Measurements from ENCODE around the gene IDI1. TPM values are rescaled to one million over a fixed set of nuclear protein-coding genes. Genes with fewer than 3 reads are reported as not detected.

The IDI1 gene
- total RNA-seq, 4 donors from 2014 or later = 30.7 to 87.5 (median 59.9) TPM

GRCh38 chr10:1057106-1057657, 8.3 kb upstream of the IDI1 start:
- intact Hi-C loops (cut with DNase I) = no loop called here
- Histone ChIP-seq H3K27ac (peak overlapping the region; percentile 98 to 100 (median 99)), H3K36me3 (peaks cover 0 to 12% (median 0%) of the 10 kb centered on the region in 3 donors), H3K27me3 (no peaks in the 10 kb centered on the region), H3K9me3 (no peaks in the 10 kb centered on the region), H3K4me3 (peak overlapping the region; percentile 82 to 97 (median 92)), H3K4me1 (peaks cover 12 to 77% (median 41%) of the 10 kb centered on the region in 3 donors)
- TF ChIP-seq, protein P1, sequence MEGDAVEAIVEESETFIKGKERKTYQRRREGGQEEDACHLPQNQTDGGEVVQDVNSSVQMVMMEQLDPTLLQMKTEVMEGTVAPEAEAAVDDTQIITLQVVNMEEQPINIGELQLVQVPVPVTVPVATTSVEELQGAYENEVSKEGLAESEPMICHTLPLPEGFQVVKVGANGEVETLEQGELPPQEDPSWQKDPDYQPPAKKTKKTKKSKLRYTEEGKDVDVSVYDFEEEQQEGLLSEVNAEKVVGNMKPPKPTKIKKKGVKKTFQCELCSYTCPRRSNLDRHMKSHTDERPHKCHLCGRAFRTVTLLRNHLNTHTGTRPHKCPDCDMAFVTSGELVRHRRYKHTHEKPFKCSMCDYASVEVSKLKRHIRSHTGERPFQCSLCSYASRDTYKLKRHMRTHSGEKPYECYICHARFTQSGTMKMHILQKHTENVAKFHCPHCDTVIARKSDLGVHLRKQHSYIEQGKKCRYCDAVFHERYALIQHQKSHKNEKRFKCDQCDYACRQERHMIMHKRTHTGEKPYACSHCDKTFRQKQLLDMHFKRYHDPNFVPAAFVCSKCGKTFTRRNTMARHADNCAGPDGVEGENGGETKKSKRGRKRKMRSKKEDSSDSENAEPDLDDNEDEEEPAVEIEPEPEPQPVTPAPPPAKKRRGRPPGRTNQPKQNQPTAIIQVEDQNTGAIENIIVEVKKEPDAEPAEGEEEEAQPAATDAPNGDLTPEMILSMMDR (IDR thresholded peaks at IDR 0.05) = no peak
- no peak for TF ChIP-seq POLR2A (IDR thresholded peaks at IDR 0.05)
- no peak for DNase-seq
- 1 to 2% methylated on average over 18 of the region's 26 CpGs for WGBS, 2 donors

GRCh38 chr10:1056326-1057105, 7.6 kb upstream of the IDI1 start, which contains the start of gene WDR37:
TSS of gene WDR37 (plus strand) at chr10:1056385. CDS start at chr10:1072156, 15,771 bp downstream.
- H3K4me3 ChIP-seq = peak within 1 kb of the TSS; percentile 82 to 97 (median 92)
- H3K4me1 ChIP-seq = peaks cover 12 to 75% (median 41%) of the 10 kb centered on the region in 3 donors
- peak in 3 of 4 donors; percentile 21 to 81 (median 75) for TF ChIP-seq POLR2A (IDR thresholded peaks at IDR 0.05)
- TF ChIP-seq, protein P1 (IDR thresholded peaks at IDR 0.05) = peak in 1 of 6 experiments; percentile 7
- intact Hi-C loops (cut with DNase I) = no loop called here
- 0% methylated on average over 3 of the region's 87 CpGs; no CpG with 5 or more reads in 1 of the 2 donors for WGBS, 2 donors
- H3K27ac ChIP-seq = peak within 1 kb of the TSS; percentile 98 to 100 (median 99)
- no peaks in the 10 kb centered on the region for H3K9me3 ChIP-seq
- DNase-seq = no peak
- peaks cover 0 to 19% (median 0%) of the 10 kb centered on the region in 3 donors for H3K36me3 ChIP-seq
- no peaks in the 10 kb centered on the region for H3K27me3 ChIP-seq

DNA sequence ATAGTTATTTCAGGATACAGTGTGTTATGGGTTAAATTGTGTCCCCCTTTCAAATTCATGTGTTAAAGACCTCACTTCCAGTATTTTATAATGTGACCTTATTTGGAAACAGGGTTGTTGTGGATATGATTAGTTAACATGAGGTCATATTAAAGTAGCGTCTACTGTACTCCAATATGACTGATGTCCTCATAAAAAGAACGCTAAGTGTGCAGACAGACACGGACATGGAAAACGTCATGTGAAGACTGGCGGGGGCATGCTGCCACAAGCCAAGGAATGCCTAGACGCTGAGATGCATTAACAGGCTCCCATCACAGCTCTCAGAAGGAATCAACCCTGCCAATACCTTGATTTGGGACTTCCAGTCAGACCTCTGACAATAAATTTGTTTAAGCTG, 5.8 kb upstream of the IDI1 start:
- Histone ChIP-seq H3K9me3 (no peaks in the 10 kb centered on the region), H3K4me1 (peaks cover 12 to 75% (median 42%) of the 10 kb centered on the region in 3 donors), H3K27ac (peak overlapping the region; percentile 16 to 100 (median 62)), H3K4me3 (peak overlapping the region in 1 of 4 donors; percentile 89), H3K36me3 (peaks cover 0 to 22% (median 0%) of the 10 kb centered on the region in 3 donors), H3K27me3 (no peaks in the 10 kb centered on the region)
- intact Hi-C loops (cut with DNase I) = no loop called here
- TF ChIP-seq, protein P1 (IDR thresholded peaks at IDR 0.05) = no peak
- 37 to 47% methylated on average over 6 of the region's 6 CpGs for WGBS, 2 donors
- DNase-seq = no peak

DNA sequence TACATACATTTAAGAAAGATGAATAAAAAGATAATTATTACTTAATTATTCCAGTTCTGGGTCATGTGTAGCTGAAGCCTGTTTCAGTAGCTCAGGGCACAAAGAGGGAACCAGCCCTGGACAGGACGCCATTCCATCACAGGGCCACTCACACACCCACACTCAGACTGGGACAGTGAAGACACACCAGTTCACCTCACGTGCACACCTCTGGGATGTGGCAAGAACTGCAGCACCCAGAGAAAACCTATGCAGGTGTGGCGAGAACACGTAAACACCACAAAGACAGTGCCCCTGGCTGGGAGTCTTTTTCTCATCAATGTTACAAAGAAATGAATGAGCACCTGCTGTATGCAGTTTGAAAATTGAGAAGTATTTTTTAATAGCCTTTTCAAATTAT, 1.6 kb upstream of the IDI1 start:
- H3K27ac ChIP-seq = peak overlapping the region in 3 of 4 donors; percentile 98 to 99 (median 99)
- WGBS, 2 donors = 34 to 44% methylated on average over 4 of the region's 4 CpGs
- peak overlapping the region in 1 of 4 donors; percentile 79 for H3K4me3 ChIP-seq
- intact Hi-C loops (cut with DNase I) = no loop called here
- no peaks in the 10 kb centered on the region for H3K27me3 ChIP-seq
- H3K36me3 ChIP-seq = peaks cover 0 to 22% (median 0%) of the 10 kb centered on the region in 3 donors
- no peak for DNase-seq
- H3K9me3 ChIP-seq = no peaks in the 10 kb centered on the region
- TF ChIP-seq POLR2A (IDR thresholded peaks at IDR 0.05) = no peak
- peaks cover 14 to 62% (median 28%) of the 10 kb centered on the region in 3 donors for H3K4me1 ChIP-seq

DNA sequence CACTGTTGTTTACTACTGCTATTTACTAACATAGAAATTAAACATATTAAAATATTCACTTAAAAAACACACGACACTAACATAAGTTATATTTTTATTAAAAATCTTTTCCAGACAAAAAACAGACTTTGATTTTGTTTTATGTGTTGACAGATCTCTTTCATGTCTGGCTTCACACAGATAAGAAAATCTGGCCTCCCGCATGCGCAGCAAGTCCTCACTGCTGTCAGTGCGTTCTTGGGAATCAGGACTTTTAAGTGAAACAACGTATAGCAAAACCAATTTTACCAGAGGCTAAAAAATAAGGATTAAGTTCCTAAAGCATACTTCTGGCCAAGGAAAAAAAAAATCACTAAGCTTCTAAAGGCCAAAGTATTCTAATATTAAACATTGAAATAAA, 1.2 kb upstream of the IDI1 start:
- Histone ChIP-seq H3K4me3 (peak overlapping the region; percentile 79 to 95 (median 84)), H3K36me3 (peaks cover 0 to 22% (median 0%) of the 10 kb centered on the region in 3 donors), H3K27ac (peak overlapping the region; percentile 98 to 100 (median 99)), H3K9me3 (no peaks in the 10 kb centered on the region), H3K4me1 (peaks cover 11 to 62% (median 24%) of the 10 kb centered on the region in 3 donors), H3K27me3 (no peaks in the 10 kb centered on the region)
- intact Hi-C loops (cut with DNase I) = no loop called here
- no peak for DNase-seq
- TF ChIP-seq POLR2A (IDR thresholded peaks at IDR 0.05) = no peak
- TF ChIP-seq, protein P1 (IDR thresholded peaks at IDR 0.05) = no peak
- 28 to 48% methylated on average over 5 of the region's 5 CpGs for WGBS, 2 donors
